LoVo (cell line): ENCODE measurements around the gene KCNN4.
"Not testable (repeated sequence)": the region's sequence is repeated elsewhere in the genome, so short reads cannot be mapped to it uniquely, and the experiment has no call there.

Source experiments
- DNase-seq: peaks from one replicate; pipeline ENCODE4 v3.0.0-alpha.2; 2016; ENCODE audit warnings: low spot score

Gene KCNN4

GRCh38 chr19:43774103-43774939 is 6.5 kb downstream of the KCNN4 start:
- DNase-seq, result no peak

GRCh38 chr19:43773725-43774102 is 7.1 kb downstream of the KCNN4 start:
- no peak for DNase-seq

- DNase-seq, result no peak
These were observed 11.5 kb downstream of the KCNN4 start for GRCh38 chr19:43769256-43769655.

GRCh38 chr19:43768273-43769050 is 12.3 kb downstream of the KCNN4 start:
- no peak for DNase-seq

GRCh38 chr19:43767818-43768217 is 13.0 kb downstream of the KCNN4 start:
- DNase-seq, result no peak

- no peak for DNase-seq
These were observed 13.5 kb downstream of the KCNN4 start for GRCh38 chr19:43767316-43767715.

GRCh38 chr19:43766755-43767043 is 14.1 kb downstream of the KCNN4 start:
- no peak for DNase-seq

- DNase-seq, result peak; percentile 70
These were observed 15.5 kb downstream of the KCNN4 start for GRCh38 chr19:43765109-43765876.

GRCh38 chr19:43764684-43765083 is 16.1 kb downstream of the KCNN4 start:
- not testable (repeated sequence) for DNase-seq

GRCh38 chr19:43763473-43763939 is 17.3 kb downstream of the KCNN4 start:
- no peak for DNase-seq

- no peak for DNase-seq
These were observed 18.0 kb downstream of the KCNN4 start for GRCh38 chr19:43762814-43763213.

- no peak for DNase-seq
These were observed 19.8 kb downstream of the KCNN4 start for GRCh38 chr19:43760941-43761340.

- DNase-seq, result no peak
These were observed 21.3 kb downstream of the KCNN4 start for GRCh38 chr19:43759515-43759914.

- peak; percentile 91 for DNase-seq
These were observed 25.4 kb downstream of the KCNN4 start for GRCh38 chr19:43755256-43755801.

GRCh38 chr19:43754503-43755255 is 26.1 kb downstream of the KCNN4 start, which contains the start of gene SMG9:
Gene SMG9 (minus strand): TSS chr19:43754962. CDS start chr19:43750741, 4,221 bp downstream.
- DNase-seq, result peak; percentile 97

GRCh38 chr19:43754253-43754502 is 26.6 kb downstream of the KCNN4 start:
- no peak for DNase-seq

- DNase-seq, result no peak
These were observed 28.4 kb downstream of the KCNN4 start for GRCh38 chr19:43752287-43752875.

GRCh38 chr19:43751466-43752220 is 29.1 kb downstream of the KCNN4 start:
- no peak for DNase-seq

- no peak for DNase-seq
These were observed 30.9 kb downstream of the KCNN4 start for GRCh38 chr19:43749898-43750297.

GRCh38 chr19:43749152-43749551 is 31.6 kb downstream of the KCNN4 start:
- DNase-seq, result no peak

- DNase-seq, result no peak
These were observed 32.1 kb downstream of the KCNN4 start for GRCh38 chr19:43748685-43749084.
